Activated CD4-positive, alpha-beta T cell treated with anti-CD3 and anti-CD28 coated beads for 48 hours (primary cell): ENCODE measurements around the gene SLC26A9.
"Not testable (repeated sequence)": the region's sequence is repeated elsewhere in the genome, so short reads cannot be mapped to it uniquely, and the experiment has no call there.

Experiments used
- DNase-seq: peaks from one replicate; pipeline ENCODE4 v3.0.0-alpha.2; 2020

The SLC26A9 gene

GRCh38 chr1:205889006-205889405 lies 54.2 kb downstream of the SLC26A9 start:
- not testable (repeated sequence) for DNase-seq

DNA sequence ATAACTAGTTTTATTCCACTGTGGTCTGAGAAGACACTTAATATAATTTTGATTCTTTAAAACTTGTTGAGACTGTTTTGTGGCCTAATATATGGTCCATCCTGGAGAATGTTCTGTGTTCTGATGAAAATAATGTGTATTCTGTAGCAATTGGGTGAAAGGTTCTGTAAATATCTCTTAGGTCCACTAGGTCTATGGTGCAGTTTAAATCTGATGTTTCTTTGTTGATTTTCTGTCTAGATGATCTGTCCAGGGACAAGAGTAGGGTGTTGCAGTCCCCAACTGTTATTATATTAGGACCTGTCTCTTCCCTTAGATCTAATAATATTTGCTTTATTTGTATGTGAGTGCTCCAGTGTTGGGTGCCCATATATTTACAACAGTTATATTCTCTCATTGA lies 59.5 kb downstream of the SLC26A9 start:
- no peak for DNase-seq

DNA sequence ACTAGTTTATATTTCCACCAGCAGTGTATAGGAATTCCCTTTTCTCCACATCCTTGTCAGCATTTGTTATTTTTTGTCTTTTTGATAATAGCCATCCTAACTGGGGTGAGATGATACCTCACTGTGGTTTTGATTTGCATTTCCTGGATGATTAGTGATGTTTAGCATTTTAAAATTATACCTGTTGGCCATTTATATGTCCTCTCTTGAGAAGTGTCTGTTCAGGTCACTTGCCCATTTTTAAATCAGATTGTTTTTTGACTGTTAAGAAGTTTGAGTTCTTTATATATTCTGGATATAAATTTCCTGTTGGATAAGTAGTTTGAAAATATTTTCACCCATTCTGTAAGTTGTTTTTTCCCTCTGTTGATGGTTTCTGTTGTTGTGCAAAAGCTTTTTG lies 62.3 kb downstream of the SLC26A9 start:
- no peak for DNase-seq

GRCh38 chr1:205879974-205880373 lies 63.3 kb downstream of the SLC26A9 start:
- no peak for DNase-seq

DNA sequence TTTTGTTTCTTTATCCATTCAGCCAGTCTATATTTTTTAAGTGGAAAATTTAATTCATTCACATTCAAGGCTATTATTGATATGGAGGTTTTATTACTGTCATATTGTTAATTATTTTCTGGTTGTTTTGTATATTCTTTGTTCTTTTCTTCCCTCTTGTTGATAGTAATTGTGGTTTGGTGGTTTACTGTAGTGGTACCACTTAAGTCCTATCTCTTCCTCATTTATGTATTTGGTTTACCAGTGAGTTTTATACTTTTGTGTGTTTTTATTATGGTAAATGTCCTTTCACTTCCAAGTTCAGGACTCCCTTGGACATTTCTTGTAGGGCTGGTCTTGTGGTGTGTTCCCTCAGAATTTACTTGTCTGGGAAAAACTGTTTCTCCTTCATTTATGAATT lies 65.2 kb downstream of the SLC26A9 start:
- DNase-seq = no peak

DNA sequence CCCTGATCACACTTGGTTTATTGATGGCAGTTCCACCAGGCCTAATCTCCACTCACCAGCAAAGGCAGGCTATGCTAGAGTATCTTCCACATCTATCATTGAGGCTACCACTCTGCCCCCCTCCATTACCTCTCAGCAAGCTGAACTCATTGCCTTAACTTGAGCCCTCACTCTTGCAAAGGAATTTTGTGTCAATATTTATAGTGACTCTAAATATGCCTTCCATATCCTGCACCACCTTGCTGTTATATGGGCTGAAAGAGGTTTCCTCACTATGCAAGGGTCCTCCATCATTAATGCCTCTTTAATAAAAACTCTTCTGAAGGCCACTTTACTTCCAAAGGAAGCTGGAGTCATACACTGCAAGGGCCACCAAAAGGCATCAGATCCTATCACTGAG lies 70.1 kb downstream of the SLC26A9 start:
- not testable (repeated sequence) for DNase-seq

- DNase-seq = no peak
Observed at GRCh38 chr1:205870236-205870635, 73.0 kb downstream of the SLC26A9 start.
